ENCODE results near the gene USP31.

GRCh38 chr16:23105309-23105708 is 43.9 kb downstream of the USP31 start:
- TF ChIP-seq POLR2A (IDR thresholded peaks at IDR 0.05) (no peak), CTCF (IDR thresholded peaks at IDR 0.05) (no peak)
